Thoracic aorta (tissue), 2 donors: Measurements from ENCODE around the gene BMP8B. TPM values are rescaled to one million over a fixed set of nuclear protein-coding genes. Genes with fewer than 3 reads are reported as not detected.

Experiments
- ATAC-seq: fragments of 150-250 bp; one replicate; pipeline ENCODE4 v1.8.0; 2017; ENCODE audit warnings: low read depth; ENCODE audit not compliant: insufficient number of reproducible peaks, low FRiP score
- DNase-seq: peaks from one replicate; pipeline ENCODE4 v3.0.0-alpha.2; 2020; ENCODE audit warnings: low spot score
- H3K27ac ChIP-seq, 2 donors: fragments of 200-600 bp; sonication (generic); 1 replicate in 1 of 2; 2 replicates in 1 of 2; pipeline ENCODE4 v1.5.1; 2016; ENCODE audit warnings: mild to moderate bottlenecking in 2 of 2, moderate library complexity in 2 of 2
- H3K27me3 ChIP-seq: fragments of 200-600 bp; sonication (generic); replicated peaks from 2 replicates; pipeline ENCODE4 v1.6.0; 2016; ENCODE audit warnings: mild to moderate bottlenecking; ENCODE audit not compliant: insufficient read depth
- H3K36me3 ChIP-seq: fragments of 200-600 bp; sonication (generic); one replicate; pipeline ENCODE4 v1.5.1; 2016
- H3K4me1 ChIP-seq, 2 donors: fragments of 200-600 bp; sonication (generic); 1 replicate in 1 of 2; 2 replicates in 1 of 2; pipeline versions ENCODE4 v1.5.1 to v1.6.0; 2016; ENCODE audit warnings: low read depth in 2 of 2, mild to moderate bottlenecking in 1 of 2; ENCODE audit not compliant: control insufficient read depth in 1 of 2
- H3K4me3 ChIP-seq: fragments of 200-600 bp; sonication (generic); 2 replicates; pipeline ENCODE4 v1.5.1; 2016; ENCODE audit warnings: mild to moderate bottlenecking
- H3K9me3 ChIP-seq: fragments of 200-600 bp; sonication (generic); 2 replicates; pipeline ENCODE4 v1.5.1; 2016
- total RNA-seq, 2 donors: library from RNA; depleted of rRNA; stranded (reverse); fragments of >200 nt; gene quantifications; one replicate each; pipeline versions ENCODE4 v1.1.0 to v1.2.3, GENCODE V29; 2016
- TF ChIP-seq, protein P1 (sequence below): fragments of 200-600 bp; sonication (generic); IDR thresholded peaks from one replicate; pipeline ENCODE4 v1.5.1; 2019; ENCODE audit warnings: antibody characterized with exemption

Gene BMP8B
- total RNA-seq, 2 donors from 2014 or later = 0.27 to 2.5 TPM

DNA sequence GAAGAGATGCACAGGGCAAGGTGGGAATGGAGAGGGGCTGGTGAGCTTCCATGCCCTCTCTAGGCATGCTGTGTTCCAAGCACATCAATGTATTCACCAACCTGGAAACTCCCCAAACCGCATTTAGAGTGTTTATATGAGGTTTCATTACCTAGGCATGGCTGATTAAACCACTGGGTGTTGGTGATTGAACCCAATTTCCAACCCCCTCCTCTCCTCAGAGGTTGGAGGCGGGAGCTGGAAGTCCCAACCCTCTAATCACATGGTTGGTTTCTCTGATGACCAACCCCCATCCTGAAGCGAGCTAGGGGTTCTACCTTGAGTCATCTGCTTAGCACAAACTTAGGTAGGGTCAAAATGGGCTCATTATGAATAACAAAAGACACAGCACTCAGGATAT lies 52.9 kb downstream of the BMP8B start:
- Histone ChIP-seq H3K27ac (no peak overlapping the region), H3K27me3 (no peaks in the 10 kb centered on the region), H3K4me3 (no peak overlapping the region), H3K36me3 (no peaks in the 10 kb centered on the region), H3K4me1 (peaks cover 9 to 30% of the 10 kb centered on the region in 2 donors), H3K9me3 (no peaks in the 10 kb centered on the region)
- no peak for ATAC-seq
- TF ChIP-seq, protein P1, sequence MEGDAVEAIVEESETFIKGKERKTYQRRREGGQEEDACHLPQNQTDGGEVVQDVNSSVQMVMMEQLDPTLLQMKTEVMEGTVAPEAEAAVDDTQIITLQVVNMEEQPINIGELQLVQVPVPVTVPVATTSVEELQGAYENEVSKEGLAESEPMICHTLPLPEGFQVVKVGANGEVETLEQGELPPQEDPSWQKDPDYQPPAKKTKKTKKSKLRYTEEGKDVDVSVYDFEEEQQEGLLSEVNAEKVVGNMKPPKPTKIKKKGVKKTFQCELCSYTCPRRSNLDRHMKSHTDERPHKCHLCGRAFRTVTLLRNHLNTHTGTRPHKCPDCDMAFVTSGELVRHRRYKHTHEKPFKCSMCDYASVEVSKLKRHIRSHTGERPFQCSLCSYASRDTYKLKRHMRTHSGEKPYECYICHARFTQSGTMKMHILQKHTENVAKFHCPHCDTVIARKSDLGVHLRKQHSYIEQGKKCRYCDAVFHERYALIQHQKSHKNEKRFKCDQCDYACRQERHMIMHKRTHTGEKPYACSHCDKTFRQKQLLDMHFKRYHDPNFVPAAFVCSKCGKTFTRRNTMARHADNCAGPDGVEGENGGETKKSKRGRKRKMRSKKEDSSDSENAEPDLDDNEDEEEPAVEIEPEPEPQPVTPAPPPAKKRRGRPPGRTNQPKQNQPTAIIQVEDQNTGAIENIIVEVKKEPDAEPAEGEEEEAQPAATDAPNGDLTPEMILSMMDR = no peak
- no peak for DNase-seq

DNA sequence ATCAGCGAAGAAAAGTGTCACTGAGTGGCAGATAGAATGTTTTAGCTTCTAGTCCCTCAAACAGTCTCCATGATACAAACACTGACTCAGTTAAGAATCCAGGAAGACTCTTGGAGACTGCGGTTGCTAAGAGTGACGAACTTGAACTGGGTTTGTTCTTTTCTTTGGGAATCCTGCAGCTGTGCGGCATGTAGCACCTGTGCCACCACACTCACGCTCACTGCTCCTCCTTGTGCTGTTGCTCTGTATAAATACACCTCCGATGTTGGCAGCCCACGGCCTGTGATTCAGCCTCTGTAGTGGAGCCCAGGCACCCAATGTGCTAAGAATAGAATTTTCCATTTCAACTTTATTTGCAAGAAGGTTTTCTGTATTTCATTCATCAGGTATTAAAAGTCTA lies 55.5 kb downstream of the BMP8B start:
- TF ChIP-seq, protein P1 = no peak
- Histone ChIP-seq H3K27me3 (no peaks in the 10 kb centered on the region), H3K4me1 (peaks cover 0 to 13% of the 10 kb centered on the region in 2 donors), H3K9me3 (no peaks in the 10 kb centered on the region), H3K4me3 (no peak overlapping the region), H3K36me3 (no peaks in the 10 kb centered on the region), H3K27ac (no peak overlapping the region)
- DNase-seq = no peak
- no peak for ATAC-seq

DNA sequence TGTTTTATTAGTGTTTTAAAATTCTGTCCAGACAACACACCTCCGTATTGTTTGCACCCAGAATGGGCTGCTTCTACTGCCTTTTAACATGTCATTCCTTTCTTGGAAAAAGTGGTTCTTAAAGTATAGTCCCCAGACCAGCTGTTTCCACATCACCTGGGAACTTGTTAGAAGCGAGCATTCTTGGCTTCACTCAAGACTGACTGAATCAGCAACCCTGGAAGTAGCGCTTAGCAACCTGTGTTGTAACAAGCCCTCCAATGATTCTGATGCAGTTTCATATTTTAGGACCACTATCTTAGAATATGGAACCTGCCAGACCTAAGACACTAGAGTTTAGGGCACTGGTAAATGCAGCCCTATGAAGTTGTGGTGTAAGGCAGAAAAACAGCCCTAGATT lies 55.9 kb downstream of the BMP8B start:
- ATAC-seq (no peak), DNase-seq (no peak)
- Histone ChIP-seq H3K4me1 (peaks cover 0 to 13% of the 10 kb centered on the region in 2 donors), H3K27me3 (no peaks in the 10 kb centered on the region), H3K4me3 (no peak overlapping the region), H3K9me3 (no peaks in the 10 kb centered on the region), H3K36me3 (no peaks in the 10 kb centered on the region), H3K27ac (no peak overlapping the region)
- TF ChIP-seq, protein P1 = no peak

DNA sequence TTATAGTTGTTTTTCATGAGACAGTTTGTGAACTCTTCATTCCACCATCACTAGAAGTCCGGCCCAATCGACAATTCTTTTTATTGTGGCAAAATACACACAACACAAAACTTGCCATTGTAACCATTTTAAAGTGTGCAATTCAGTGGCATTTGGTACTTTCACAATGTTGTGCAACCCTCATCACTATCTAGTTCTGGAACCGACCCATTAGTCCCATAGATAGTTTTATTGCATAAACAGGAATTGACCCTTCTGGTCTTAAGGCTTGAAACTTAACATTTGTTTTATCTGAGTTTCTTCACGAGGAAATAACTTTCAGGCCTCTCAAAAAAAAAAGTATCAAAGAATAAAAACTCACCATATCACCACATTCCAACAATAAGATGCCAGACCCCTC lies 58.8 kb downstream of the BMP8B start:
- DNase-seq = no peak
- TF ChIP-seq, protein P1 = no peak
- Histone ChIP-seq H3K4me1 (peaks cover 0 to 13% of the 10 kb centered on the region in 2 donors), H3K4me3 (no peak overlapping the region), H3K27me3 (no peaks in the 10 kb centered on the region), H3K9me3 (no peaks in the 10 kb centered on the region), H3K27ac (no peak overlapping the region), H3K36me3 (no peaks in the 10 kb centered on the region)
- no peak for ATAC-seq

DNA sequence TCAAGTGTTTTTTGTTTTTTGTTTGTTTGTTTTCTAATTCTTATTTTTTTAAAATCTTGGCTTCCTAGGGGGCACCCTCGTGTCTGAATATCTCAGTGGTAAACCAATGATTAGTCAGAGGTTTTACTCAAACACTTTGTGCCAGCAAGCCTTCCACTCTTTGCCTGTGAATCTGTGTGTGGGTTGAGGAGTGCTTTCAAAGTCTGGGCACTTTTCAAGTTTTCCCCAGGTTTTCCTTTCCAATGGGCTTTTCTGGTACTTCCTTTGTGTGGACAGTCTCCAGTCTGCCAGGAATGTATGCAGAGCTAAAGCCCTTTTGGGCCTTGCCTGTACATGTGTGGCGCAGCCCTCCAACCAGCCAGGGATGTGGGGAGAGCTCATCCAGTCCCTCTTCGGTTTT lies 59.6 kb downstream of the BMP8B start:
- H3K4me3 ChIP-seq = no peak overlapping the region
- DNase-seq (no peak), ATAC-seq (no peak)
- TF ChIP-seq, protein P1 = no peak
- no peaks in the 10 kb centered on the region for H3K36me3 ChIP-seq
- no peaks in the 10 kb centered on the region for H3K9me3 ChIP-seq
- H3K27me3 ChIP-seq = no peaks in the 10 kb centered on the region
- peaks cover 0 to 12% of the 10 kb centered on the region in 2 donors for H3K4me1 ChIP-seq
- H3K27ac ChIP-seq = no peak overlapping the region
